T-helper 1 cell treated with Interleukin-12 subunit alpha and Interleukin-12 subunit beta and Interleukin-4 antibody, amounts not matched to agents 30 μg/mL and 1 μg/mL, for 36 hours (primary cell): ENCODE measurements around the gene HDLBP.
"Not testable (repeated sequence)": the region's sequence is repeated elsewhere in the genome, so short reads cannot be mapped to it uniquely, and the experiment has no call there.

Source experiments
- H3K27ac Mint-ChIP-seq: one replicate; pipeline ENCODE4 v1.8.0; 2021; ENCODE audit warnings: mild to moderate bottlenecking, mixed read lengths
- H3K27me3 Mint-ChIP-seq: one replicate; pipeline ENCODE4 v1.8.0; 2021; ENCODE audit warnings: low read depth, mixed read lengths
- H3K36me3 Mint-ChIP-seq: one replicate; pipeline ENCODE4 v1.8.0; 2021; ENCODE audit warnings: low read depth, mixed read lengths
- H3K4me1 Mint-ChIP-seq: one replicate; pipeline ENCODE4 v1.8.0; 2021; ENCODE audit warnings: low read depth, mixed read lengths
- H3K4me3 Mint-ChIP-seq: one replicate; pipeline ENCODE4 v1.8.0; 2021; ENCODE audit warnings: mild to moderate bottlenecking, moderate library complexity, mixed read lengths
- H3K9me3 Mint-ChIP-seq: one replicate; pipeline ENCODE4 v1.8.0; 2021; ENCODE audit warnings: mixed read lengths

The HDLBP gene

DNA sequence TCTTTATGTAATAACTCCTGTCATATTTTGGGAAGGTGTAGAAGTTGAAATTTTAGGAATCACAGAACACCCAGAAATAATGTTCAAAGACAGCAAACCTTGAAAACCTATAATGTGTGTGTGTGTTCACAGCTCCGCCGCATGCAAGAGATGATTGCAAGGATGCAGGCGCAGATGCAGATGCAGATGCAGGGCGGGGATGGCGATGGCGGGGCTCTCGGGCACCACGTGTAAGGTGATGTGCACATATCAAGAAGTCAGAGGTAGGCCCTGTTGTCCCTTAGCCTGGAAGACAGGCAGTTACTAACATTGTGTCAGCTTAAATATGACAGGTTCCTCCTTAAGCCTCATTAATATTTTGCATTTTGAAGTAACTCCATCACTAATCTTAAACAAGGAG, 34.5 kb upstream of the HDLBP start:
- H3K36me3 Mint-ChIP-seq: peaks cover 47% of the 10 kb centered on the region
- H3K27ac Mint-ChIP-seq: no peak overlapping the region

DNA sequence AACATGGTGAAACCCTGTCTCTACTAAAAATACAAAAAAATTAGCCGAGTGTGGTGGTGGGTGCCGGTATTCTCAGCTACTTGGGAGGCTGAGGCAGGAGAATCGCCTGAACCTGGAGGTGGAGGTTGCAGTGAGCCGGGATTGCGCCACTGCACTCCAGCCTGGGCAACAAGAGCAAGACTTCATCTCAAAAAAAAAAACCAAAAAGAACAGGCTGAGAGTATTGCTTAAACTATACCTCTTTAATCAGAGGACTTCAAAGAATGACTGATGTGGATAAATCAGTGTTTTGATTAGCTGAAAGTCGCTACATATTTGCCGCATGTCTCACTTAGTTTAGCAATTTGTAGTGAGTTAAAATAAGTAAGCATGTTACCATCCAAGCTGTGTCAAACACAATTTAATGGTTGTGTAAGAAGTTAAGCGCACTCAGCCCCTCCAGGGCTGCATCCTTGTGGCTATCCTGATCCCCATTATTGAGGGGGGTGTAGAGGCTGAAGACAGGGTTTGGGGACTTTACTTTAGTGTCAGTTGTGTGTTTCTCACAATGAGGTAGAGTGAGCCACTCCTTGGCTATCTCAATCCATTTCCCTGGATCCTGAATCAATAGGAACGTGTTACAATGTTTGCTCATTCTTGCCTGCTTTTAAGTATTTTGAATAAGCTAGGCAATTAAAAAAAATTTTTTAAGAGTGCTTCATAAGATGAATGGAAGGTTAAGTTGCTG, 29.6 kb upstream of the HDLBP start:
- H3K27ac Mint-ChIP-seq: no peak overlapping the region
- H3K9me3 Mint-ChIP-seq: no peaks in the 10 kb centered on the region
- H3K4me1 Mint-ChIP-seq: peaks cover 15% of the 10 kb centered on the region
- H3K27me3 Mint-ChIP-seq: no peaks in the 10 kb centered on the region
- H3K36me3 Mint-ChIP-seq: peaks cover 54% of the 10 kb centered on the region
- no peak overlapping the region for H3K4me3 Mint-ChIP-seq

More for the DNA sequence above, 34.5 kb upstream of the HDLBP start:
- Mint-ChIP-seq H3K9me3 (no peaks in the 10 kb centered on the region), H3K4me3 (no peak overlapping the region), H3K27me3 (no peaks in the 10 kb centered on the region), H3K4me1 (peaks cover 3% of the 10 kb centered on the region)

DNA sequence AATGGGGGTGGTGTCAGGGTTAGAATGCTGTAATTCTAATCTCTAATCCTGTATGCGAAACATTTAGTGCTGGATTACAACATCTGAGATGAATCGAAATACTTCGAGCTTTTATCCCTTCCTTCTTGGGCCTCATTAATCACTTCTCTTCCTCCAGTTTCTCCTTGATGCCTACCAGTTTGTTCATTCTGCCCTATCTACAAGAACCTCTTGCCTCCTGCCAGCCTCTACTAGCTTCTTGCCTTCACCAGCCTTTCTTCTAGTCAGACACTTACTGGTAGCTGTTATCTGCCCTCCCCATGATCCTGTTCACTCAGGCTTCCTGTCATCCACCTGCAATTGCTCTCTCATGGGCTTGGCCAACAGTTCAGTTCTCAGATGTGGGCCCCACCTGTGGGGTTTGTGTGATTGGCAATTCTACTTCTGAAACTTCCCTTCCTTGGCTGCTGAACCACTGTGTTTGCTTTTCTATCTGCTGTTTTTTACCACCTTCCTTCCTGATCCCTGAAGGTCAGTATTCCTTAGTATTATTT, 25.2 kb upstream of the HDLBP start:
- Mint-ChIP-seq H3K27me3 (no peaks in the 10 kb centered on the region), H3K4me3 (peak overlapping the region; percentile 66), H3K36me3 (peaks cover 54% of the 10 kb centered on the region), H3K4me1 (peaks cover 32% of the 10 kb centered on the region), H3K9me3 (no peaks in the 10 kb centered on the region), H3K27ac (peak overlapping the region; percentile 50)

DNA sequence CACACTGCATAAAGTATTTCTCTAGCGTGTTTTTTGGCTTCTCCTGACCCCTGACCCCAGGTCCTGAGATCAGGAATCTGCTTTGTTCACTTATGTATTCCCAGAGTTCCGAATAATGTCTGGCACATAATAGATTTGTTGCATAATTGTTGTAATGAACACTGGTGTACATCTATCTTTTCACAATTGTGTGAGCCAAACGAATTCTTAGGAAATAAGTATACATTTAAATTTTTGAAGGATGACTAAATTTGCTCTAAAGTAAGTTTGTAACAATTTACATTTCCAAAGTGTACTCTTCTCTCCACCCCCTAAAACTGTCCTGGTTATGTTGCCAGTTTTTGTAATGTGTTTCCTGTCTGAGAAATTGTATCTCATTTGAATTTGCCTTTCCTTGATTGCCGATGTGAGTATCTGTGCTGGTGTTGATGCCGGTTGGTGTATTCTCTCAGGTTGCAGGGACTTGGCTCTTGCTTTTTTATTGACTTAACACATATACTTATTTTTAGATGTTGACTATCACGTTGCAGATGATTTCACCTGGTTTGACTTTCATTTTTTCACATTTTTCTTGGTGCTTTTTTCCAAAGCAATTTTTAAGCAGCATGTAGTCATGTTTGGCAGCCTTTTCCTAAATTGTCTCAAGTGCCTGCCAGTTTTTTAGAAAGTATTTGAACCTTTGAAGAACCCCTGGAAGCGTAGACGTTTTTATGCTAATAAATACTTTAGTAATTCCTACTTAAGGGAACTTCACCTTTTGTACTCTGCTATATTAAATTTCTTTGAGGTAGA, 24.6 kb upstream of the HDLBP start:
- H3K36me3 Mint-ChIP-seq: peaks cover 51% of the 10 kb centered on the region
- no peaks in the 10 kb centered on the region for H3K27me3 Mint-ChIP-seq
- peaks cover 34% of the 10 kb centered on the region for H3K4me1 Mint-ChIP-seq
- no peaks in the 10 kb centered on the region for H3K9me3 Mint-ChIP-seq
- peak overlapping the region; percentile 58 for H3K27ac Mint-ChIP-seq
- no peak overlapping the region for H3K4me3 Mint-ChIP-seq

DNA sequence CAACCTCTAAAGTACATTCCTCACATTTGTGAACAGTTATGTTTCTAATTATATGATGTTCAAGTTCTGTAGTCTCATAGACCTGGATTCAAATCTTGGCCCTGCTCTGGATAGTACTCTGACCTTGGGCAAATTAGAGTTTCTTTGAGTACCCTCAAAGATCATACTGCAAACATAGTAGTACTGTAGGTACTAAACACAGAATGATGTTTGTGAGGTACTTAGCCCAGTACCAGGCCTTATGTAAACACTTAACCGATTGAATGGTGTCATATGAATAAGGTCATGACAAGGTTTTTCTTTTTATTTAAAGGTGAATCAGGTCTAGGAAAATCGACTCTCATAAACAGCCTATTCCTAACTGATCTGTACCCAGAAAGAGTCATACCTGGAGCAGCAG, 19.3 kb upstream of the HDLBP start:
- H3K9me3 Mint-ChIP-seq: no peaks in the 10 kb centered on the region
- no peak overlapping the region for H3K4me3 Mint-ChIP-seq
- peaks cover 24% of the 10 kb centered on the region for H3K36me3 Mint-ChIP-seq
- H3K27ac Mint-ChIP-seq: no peak overlapping the region
- H3K4me1 Mint-ChIP-seq: peaks cover 24% of the 10 kb centered on the region
- H3K27me3 Mint-ChIP-seq: no peaks in the 10 kb centered on the region

DNA sequence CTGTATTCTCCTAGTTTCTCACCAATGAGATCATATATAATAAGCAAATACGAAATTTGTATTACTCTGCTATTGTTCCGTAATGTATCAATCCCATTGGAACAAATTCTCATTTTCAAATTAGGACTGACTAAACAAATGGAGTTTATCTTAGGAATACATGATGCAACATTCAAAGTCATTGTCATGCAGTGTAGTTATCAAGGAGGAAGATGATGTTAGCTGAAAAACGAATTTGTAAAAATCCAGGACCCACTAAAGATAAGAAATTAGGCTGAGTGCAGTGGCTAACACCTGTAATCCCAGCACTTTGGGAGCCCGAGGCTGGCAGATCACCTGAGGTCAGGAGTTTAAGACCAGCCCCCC, 15.1 kb upstream of the HDLBP start:
- peaks cover 10% of the 10 kb centered on the region for H3K4me1 Mint-ChIP-seq
- H3K9me3 Mint-ChIP-seq: no peaks in the 10 kb centered on the region
- no peaks in the 10 kb centered on the region for H3K27me3 Mint-ChIP-seq
- H3K4me3 Mint-ChIP-seq: no peak overlapping the region
- no peak overlapping the region for H3K27ac Mint-ChIP-seq
- H3K36me3 Mint-ChIP-seq: peaks cover 30% of the 10 kb centered on the region

DNA sequence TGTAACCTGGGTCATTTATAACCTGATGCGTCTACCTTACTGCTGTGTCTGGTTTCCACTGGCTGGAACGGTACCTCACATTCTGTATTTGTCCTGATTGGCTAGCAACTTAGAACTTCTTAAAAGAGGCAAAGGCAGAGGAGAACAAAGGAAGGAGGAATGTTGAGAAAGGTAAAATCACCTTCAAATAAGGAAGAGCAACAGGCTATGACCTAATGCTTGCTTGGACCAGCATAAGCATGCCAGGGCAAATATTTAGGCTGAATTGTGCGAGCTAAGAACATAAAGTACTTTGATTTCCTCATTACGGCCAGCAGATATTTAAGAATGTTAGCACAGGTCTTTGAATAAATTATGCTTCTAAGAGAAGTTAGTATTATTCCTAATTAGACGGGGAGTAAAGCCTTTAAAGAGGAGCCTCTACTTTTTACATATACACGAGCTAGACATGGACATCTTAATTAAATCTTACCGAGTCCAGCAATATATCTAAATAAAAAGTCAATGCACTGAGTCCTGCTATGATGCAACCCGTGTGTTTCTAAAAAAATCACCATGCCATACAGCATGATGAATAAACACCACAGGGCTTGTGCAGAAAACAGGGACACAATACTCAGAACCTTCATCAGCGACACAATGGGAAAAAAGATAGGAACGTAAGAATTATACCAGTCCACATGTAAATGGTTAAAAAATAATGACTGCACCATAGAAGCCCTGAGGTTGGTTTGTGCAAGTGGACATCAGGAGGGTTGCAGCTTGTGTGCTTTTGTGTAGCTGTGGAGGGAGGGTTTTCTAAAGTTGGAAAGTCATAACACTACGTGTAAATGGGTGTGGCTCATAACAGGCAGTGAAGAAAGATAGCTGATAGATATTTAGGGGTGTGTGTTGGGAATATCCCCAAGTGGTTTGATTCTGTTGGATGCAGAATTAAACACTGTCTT, 14.5 kb upstream of the HDLBP start:
- Mint-ChIP-seq H3K4me3 (no peak overlapping the region), H3K9me3 (no peaks in the 10 kb centered on the region), H3K27ac (no peak overlapping the region), H3K27me3 (no peaks in the 10 kb centered on the region), H3K36me3 (peaks cover 34% of the 10 kb centered on the region), H3K4me1 (peaks cover 12% of the 10 kb centered on the region)

DNA sequence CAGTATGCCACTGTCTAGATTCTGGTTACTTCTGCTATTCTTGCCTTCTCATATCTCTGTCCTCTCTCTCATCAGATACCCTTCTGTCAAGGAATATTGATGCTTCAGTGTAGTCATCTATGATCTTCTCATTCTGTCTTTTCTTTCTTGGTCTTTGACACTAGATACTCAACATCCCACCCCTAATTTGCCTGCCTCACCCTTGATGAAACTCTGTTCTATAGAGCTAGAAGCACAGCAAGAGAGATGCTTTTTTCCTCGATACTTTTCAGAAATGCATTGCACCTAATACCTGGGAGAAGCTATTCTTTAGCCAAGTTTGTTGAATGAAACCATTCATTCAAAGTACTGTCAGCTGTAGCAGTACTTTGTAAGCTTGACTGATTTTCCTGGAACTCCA, 9.8 kb upstream of the HDLBP start:
- Mint-ChIP-seq H3K27me3 (no peaks in the 10 kb centered on the region), H3K9me3 (no peaks in the 10 kb centered on the region), H3K4me3 (no peak overlapping the region), H3K27ac (no peak overlapping the region), H3K4me1 (peaks cover 22% of the 10 kb centered on the region), H3K36me3 (peaks cover 48% of the 10 kb centered on the region)

DNA sequence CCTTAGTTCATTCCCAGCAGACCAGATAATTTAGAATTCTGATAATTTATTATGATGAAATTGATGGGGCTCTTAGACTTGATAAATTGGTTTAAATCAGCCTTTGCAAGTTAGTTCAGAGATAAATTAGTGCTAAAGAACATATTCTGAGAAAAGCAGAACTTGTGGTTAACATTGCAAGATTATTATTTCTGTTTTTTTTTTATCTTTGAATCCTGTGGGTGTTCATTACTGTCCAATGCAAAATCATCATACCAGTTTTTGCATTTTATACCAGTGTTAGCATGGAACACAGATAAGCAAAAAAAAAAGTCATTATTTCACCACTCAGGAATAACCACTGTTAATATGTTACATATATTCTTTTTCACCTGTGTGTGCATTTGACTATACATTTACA, 9.3 kb upstream of the HDLBP start:
- Mint-ChIP-seq H3K27ac (no peak overlapping the region), H3K9me3 (no peaks in the 10 kb centered on the region), H3K27me3 (no peaks in the 10 kb centered on the region), H3K36me3 (peaks cover 52% of the 10 kb centered on the region), H3K4me1 (peaks cover 27% of the 10 kb centered on the region), H3K4me3 (no peak overlapping the region)

DNA sequence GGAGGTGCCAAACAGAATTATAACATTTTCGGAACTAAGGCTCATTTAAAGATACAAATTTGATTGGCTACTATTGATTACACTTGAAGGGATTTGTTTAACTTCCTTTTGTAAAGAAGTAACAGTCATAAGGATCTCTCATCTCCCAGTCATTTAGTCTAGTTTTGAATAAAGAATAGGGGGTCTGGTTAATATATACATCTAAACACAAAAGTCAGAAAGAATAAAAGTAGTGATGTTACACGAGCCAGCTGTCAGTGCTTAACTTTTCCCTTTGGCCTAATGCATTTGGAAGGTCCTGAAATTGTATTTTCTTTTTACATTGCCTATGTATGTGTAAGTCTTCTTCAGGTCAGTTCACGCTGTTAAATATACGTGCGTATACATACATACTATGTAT, 8.3 kb upstream of the HDLBP start:
- H3K27me3 Mint-ChIP-seq: no peaks in the 10 kb centered on the region
- H3K4me3 Mint-ChIP-seq: no peak overlapping the region
- H3K9me3 Mint-ChIP-seq: no peaks in the 10 kb centered on the region
- peaks cover 28% of the 10 kb centered on the region for H3K4me1 Mint-ChIP-seq
- peaks cover 46% of the 10 kb centered on the region for H3K36me3 Mint-ChIP-seq
- H3K27ac Mint-ChIP-seq: no peak overlapping the region

DNA sequence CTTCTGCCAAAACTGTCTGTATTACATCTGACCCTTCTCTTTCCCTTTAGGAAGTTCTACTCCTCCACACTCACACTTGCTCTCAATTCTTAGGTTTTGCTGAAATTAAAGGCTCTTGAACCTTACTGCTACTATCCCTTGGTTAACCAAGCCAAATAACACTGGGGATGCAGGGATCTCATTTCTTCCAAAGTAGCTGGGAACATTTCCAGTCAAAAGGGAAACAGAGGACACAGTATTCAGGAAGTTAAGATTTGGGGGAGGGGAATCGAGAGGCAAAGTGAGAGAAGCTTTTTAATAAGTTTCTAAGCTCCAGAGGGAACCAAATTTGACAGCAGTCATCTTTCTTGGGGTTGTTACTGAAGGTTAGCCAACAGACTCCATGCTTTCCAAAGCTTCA, 6.4 kb upstream of the HDLBP start:
- H3K4me3 Mint-ChIP-seq: no peak overlapping the region
- H3K27ac Mint-ChIP-seq: no peak overlapping the region
- peaks cover 42% of the 10 kb centered on the region for H3K4me1 Mint-ChIP-seq
- H3K27me3 Mint-ChIP-seq: no peaks in the 10 kb centered on the region
- H3K36me3 Mint-ChIP-seq: peaks cover 42% of the 10 kb centered on the region
- no peaks in the 10 kb centered on the region for H3K9me3 Mint-ChIP-seq

DNA sequence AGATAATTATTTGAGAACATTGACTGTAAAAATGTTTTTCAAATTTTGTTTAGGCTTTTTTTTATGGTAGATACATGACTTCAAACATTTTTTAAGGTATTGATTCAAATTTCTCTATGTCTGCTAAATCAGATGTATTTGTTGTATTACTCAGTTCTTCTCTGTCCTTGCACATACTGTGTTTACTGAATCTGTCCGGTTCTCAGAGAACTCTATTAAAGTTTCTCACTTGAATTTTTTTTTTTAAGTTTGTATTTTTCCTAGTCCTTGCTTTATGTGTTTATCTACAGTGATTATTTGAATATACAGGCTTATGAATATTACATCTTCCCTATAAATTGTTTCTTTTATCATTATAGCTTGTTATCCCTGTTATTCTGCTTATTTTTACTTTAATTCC, 5.6 kb upstream of the HDLBP start:
- Mint-ChIP-seq H3K4me1 (peaks cover 46% of the 10 kb centered on the region), H3K36me3 (peaks cover 45% of the 10 kb centered on the region), H3K9me3 (no peaks in the 10 kb centered on the region), H3K4me3 (peak overlapping the region; percentile 25), H3K27me3 (no peaks in the 10 kb centered on the region), H3K27ac (peak overlapping the region; percentile 43)

DNA sequence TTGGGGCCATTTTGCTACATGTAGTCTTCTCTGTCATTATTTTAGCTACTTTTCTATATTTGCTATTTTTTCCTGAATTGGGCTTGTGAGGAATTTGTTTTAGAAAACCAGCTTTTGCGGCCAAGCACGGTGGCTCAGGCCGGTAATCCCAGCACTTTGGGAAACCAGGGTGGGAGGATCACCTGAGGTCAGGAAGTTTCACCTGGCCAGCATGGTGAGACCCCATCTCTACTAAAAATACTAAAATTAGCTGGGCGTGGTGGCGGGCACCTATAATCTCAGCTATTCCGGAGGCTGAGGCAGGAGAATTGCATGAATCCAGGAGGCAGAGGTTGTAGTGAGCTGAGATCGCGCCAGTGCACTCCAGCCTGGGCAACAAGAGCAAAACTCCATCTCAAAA, 4.9 kb upstream of the HDLBP start:
- H3K36me3 Mint-ChIP-seq: peaks cover 44% of the 10 kb centered on the region
- no peaks in the 10 kb centered on the region for H3K27me3 Mint-ChIP-seq
- no peak overlapping the region for H3K27ac Mint-ChIP-seq
- H3K9me3 Mint-ChIP-seq: no peaks in the 10 kb centered on the region
- H3K4me3 Mint-ChIP-seq: peak overlapping the region; percentile 29
- H3K4me1 Mint-ChIP-seq: peaks cover 46% of the 10 kb centered on the region

DNA sequence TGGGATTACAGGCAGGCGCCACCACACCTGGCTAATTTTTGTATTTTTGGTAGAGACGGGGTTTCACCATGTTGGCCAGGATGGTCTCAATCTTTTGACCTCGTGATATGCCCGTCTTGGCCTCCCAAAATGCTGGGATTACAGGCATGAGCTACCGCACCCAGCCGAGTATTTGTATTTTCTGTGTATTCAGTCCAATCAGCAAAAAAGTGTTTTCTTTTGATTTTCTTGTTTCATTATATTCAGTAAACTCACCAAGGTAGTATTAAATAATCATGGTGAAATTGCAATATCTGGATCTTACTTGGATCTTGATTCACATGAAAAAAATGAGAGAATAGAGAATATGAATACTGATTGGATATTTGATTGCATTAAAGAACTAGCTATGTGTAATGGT, 3.4 kb upstream of the HDLBP start:
- Mint-ChIP-seq H3K4me3 (peak overlapping the region; percentile 8), H3K4me1 (peaks cover 47% of the 10 kb centered on the region), H3K36me3 (peaks cover 33% of the 10 kb centered on the region)
- not testable (repeated sequence) for H3K27me3 Mint-ChIP-seq, H3K9me3 Mint-ChIP-seq, H3K27ac Mint-ChIP-seq
